ENCODE measurements around the gene DDX28. TPM values are rescaled to one million over a fixed set of nuclear protein-coding genes. Genes with fewer than 3 reads are reported as not detected.
"Not testable (repeated sequence)": the region's sequence is repeated elsewhere in the genome, so short reads cannot be mapped to it uniquely, and the experiment has no call there.

DDX28 gene
- total and polyA plus RNA-seq, 4 donors, result 3.6 to 5.3 (median 4.6) TPM

DNA sequence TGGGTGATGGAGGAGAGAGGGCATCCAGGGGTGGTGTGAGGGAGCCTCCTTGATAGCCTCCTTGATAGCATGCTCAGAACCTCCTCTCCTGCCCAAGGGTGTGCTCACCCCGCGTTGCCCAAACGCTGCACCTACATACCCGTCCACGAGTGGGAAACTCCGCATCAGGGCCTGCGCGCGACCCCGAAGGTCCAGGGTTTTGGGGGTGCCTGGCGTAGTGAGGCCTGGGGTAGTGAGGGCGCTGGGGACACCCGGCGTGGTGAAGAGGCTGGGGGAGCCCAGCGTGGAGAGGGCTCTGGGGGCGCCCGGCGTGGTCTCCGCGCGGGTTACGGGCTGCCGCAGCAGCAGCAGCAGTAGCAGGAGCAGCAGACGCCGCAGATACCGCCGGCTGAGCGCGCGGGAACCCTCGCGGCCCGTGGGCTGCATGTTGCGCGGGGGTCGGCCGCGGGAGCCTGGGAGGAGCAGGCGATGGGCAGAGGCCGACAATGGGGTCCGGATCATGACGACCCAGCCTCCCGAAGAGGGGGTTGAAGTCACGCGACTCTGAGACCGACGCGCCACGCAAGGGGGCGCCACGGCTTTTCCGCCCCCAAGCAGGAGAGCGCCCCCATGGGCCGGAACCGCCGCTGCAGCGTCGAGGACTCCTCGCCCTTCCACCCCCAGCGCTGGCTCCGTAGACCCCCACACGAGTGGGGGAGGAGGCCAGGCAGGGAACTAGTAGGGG is 42.9 kb downstream of the DDX28 start, which contains the start of gene DPEP3:
TSS of gene DPEP3 (minus strand) at position 545 of the 724 bp plus-strand sequence. CDS start at position 426, 119 bp downstream.
- no peaks in the 10 kb centered on the region for H3K36me3 ChIP-seq (ENCODE audit: control insufficient read depth in 1 of 2, insufficient read depth in 2 of 2, low read length in 1 of 2)
- ATAC-seq (ENCODE audit: low FRiP score), result no peak
- 54% methylated on average over 54 to 62 of the region's 62 CpGs for WGBS, 2 donors
- H3K27me3 ChIP-seq (ENCODE audit: control insufficient read depth in 1 of 2, insufficient read depth in 2 of 2, low read length in 1 of 2), result no peaks in the 10 kb centered on the region
- no peak within 1 kb of the TSS for H3K4me3 ChIP-seq (ENCODE audit: low read length in 2 of 2)
- no peak for DNase-seq
- no peaks in the 10 kb centered on the region for H3K4me1 ChIP-seq (ENCODE audit: control insufficient read depth in 1 of 2, insufficient read depth in 2 of 2, low read length in 2 of 2)
- no peak within 1 kb of the TSS for H3K27ac ChIP-seq (ENCODE audit: low read depth in 1 of 2, low read length in 2 of 2)
- H3K9me3 ChIP-seq (ENCODE audit: control insufficient read depth, low read length), result no peaks in the 10 kb centered on the region
- intact Hi-C loops (cut with DNase I), result no loop called here

DNA sequence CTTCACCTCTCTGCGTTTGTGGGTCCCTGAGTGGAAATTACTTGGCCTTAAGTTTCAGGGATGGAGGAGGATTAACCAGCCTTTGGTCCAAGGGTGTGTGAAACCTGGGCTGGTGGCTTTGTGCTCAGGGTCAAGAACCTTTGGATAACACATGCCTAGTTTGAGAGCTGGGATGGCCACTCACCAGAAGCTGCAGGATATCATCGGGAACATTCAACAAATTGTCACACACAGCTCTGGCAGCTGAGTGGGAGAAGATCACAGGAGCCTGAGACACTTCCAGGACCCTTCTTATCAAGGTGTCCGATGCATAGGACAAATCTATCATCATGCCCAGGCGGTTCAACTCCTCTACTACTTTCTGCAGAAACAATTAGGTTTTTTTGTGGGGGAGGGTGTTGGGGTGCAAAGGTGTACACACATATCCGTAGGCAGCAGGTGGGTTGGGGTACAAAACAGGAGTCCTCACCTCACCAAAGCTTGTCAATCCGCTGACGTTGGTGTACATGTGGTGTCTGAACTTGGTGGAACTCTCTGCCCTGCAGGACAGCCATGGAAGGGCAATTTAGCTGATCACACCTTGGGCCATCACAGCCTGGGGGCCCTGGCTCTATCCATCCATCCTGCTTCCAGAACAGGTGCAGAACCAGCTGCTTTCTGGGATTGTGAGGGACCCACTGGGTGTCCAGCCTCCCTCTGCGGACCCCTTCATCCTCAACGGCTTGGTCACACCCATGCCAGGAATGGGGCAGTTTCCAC is 45.4 kb downstream of the DDX28 start:
- H3K27ac ChIP-seq (ENCODE audit: low read depth in 1 of 2, low read length in 2 of 2), result no peak overlapping the region
- ATAC-seq (ENCODE audit: low FRiP score) (no peak), DNase-seq (no peak)
- no peaks in the 10 kb centered on the region for H3K36me3 ChIP-seq (ENCODE audit: control insufficient read depth in 1 of 2, insufficient read depth in 2 of 2, low read length in 1 of 2)
- WGBS, 2 donors, result 86% methylated on average over 9 of the region's 9 CpGs
- no peaks in the 10 kb centered on the region for H3K4me1 ChIP-seq (ENCODE audit: control insufficient read depth in 1 of 2, insufficient read depth in 2 of 2, low read length in 2 of 2)
- H3K27me3 ChIP-seq (ENCODE audit: control insufficient read depth in 1 of 2, insufficient read depth in 2 of 2, low read length in 1 of 2), result no peaks in the 10 kb centered on the region
- H3K9me3 ChIP-seq (ENCODE audit: control insufficient read depth, low read length), result no peaks in the 10 kb centered on the region
- H3K4me3 ChIP-seq (ENCODE audit: low read length in 2 of 2), result no peak overlapping the region
- intact Hi-C loops (cut with DNase I), result no loop called here

DNA sequence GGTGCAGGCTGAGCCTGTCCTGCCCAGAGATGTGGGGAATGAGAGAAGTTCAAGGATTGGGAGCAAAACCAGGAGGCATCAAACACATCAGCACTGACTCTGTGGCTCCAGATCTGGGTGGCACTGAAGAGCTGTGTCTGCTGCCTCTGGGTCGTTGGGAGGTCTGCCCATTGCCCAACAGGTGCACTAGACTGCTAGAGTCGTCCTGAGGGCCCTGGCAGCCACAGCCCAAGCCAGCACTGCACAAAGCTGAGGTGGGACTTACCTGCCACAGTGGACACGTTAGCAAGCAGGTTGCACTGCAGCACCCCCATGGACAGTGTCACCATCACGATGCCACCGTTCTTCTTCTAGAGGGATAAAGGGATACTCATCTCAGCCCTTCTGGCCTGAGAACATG is 46.0 kb downstream of the DDX28 start:
- Histone ChIP-seq H3K4me3 (ENCODE audit: low read length in 2 of 2) (no peak overlapping the region), H3K27me3 (ENCODE audit: control insufficient read depth in 1 of 2, insufficient read depth in 2 of 2, low read length in 1 of 2) (no peaks in the 10 kb centered on the region), H3K4me1 (ENCODE audit: control insufficient read depth in 1 of 2, insufficient read depth in 2 of 2, low read length in 2 of 2) (no peaks in the 10 kb centered on the region), H3K36me3 (ENCODE audit: control insufficient read depth in 1 of 2, insufficient read depth in 2 of 2, low read length in 1 of 2) (no peaks in the 10 kb centered on the region), H3K27ac (ENCODE audit: low read depth in 1 of 2, low read length in 2 of 2) (no peak overlapping the region), H3K9me3 (ENCODE audit: control insufficient read depth, low read length) (no peaks in the 10 kb centered on the region)
- intact Hi-C loops (cut with DNase I), result no loop called here
- DNase-seq (no peak), ATAC-seq (ENCODE audit: low FRiP score) (no peak)
- WGBS, 2 donors, result 70 to 73% methylated on average over 5 of the region's 5 CpGs

DNA sequence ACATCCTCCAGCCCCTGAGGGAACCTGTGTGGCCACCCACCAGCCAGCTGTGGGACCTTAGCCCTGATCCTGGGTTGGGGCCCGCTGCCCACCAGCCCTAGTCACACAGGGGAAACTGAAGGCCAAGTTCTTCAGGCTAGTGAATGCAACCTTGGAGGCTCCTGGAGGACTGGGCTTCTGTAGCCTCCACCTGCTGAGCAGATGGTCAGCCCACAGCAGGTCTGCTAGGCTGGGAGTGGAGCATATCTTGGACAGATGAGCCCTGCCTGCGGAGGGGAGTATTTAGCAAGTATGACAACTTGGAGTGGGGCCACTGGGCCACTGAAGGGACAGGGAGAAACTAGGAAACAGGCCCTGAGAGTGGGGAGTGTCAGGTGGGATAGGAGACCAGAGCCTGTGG is 46.8 kb downstream of the DDX28 start:
- no peaks in the 10 kb centered on the region for H3K4me1 ChIP-seq (ENCODE audit: control insufficient read depth in 1 of 2, insufficient read depth in 2 of 2, low read length in 2 of 2)
- H3K27me3 ChIP-seq (ENCODE audit: control insufficient read depth in 1 of 2, insufficient read depth in 2 of 2, low read length in 1 of 2), result no peaks in the 10 kb centered on the region
- WGBS, 2 donors, result 92 to 96% methylated on average over 2 of the region's 2 CpGs
- H3K27ac ChIP-seq (ENCODE audit: low read depth in 1 of 2, low read length in 2 of 2), result no peak overlapping the region
- ATAC-seq (ENCODE audit: low FRiP score) (no peak), DNase-seq (no peak)
- no peaks in the 10 kb centered on the region for H3K9me3 ChIP-seq (ENCODE audit: control insufficient read depth, low read length)
- H3K4me3 ChIP-seq (ENCODE audit: low read length in 2 of 2), result no peak overlapping the region
- H3K36me3 ChIP-seq (ENCODE audit: control insufficient read depth in 1 of 2, insufficient read depth in 2 of 2, low read length in 1 of 2), result no peaks in the 10 kb centered on the region
- intact Hi-C loops (cut with DNase I), result no loop called here

DNA sequence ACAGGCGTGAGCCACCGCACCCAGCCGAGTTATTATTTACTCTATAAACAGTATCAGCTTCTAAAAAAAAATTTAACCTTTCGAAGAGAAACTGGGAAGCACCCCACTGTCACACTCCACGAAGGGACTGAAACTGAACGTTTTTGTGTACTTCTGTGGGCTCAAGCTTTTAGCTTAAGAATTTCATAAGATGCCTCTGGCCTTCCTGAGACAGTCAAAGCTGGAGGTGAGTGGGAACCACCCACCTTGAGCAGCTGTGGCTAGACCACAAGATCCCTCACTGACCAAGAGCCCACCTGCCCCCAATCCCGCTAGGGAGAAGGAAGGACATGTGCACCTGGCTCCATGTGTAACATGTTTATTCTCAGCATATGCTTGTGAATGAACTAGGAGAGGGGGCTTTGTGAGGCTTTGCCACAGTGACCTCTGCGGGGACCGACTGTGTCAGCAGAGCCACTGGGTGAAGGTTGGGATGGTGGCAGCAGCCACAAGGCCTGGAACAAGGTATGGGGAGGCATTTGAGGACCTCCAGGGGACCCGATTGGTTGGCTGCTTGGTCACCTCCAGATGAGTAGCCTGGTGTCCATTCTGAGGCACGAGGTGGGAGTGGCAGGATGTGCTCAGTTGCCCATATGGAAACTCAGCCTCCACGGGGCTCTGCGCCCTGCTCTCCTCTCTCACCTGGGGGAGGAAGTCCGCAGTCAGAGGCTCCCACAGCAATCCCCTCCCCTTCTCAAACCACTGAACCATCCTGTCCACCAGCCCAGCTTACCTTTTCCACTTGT is 47.5 kb downstream of the DDX28 start:
- Histone ChIP-seq H3K27ac (ENCODE audit: low read depth in 1 of 2, low read length in 2 of 2) (no peak overlapping the region), H3K4me1 (ENCODE audit: control insufficient read depth in 1 of 2, insufficient read depth in 2 of 2, low read length in 2 of 2) (no peaks in the 10 kb centered on the region), H3K4me3 (ENCODE audit: low read length in 2 of 2) (no peak overlapping the region), H3K36me3 (ENCODE audit: control insufficient read depth in 1 of 2, insufficient read depth in 2 of 2, low read length in 1 of 2) (no peaks in the 10 kb centered on the region), H3K9me3 (ENCODE audit: control insufficient read depth, low read length) (no peaks in the 10 kb centered on the region), H3K27me3 (ENCODE audit: control insufficient read depth in 1 of 2, insufficient read depth in 2 of 2, low read length in 1 of 2) (no peaks in the 10 kb centered on the region)
- WGBS, 2 donors, result 76 to 82% methylated on average over 14 of the region's 14 CpGs
- DNase-seq (no peak), ATAC-seq (ENCODE audit: low FRiP score) (no peak)
- intact Hi-C loops (cut with DNase I), result no loop called here

DNA sequence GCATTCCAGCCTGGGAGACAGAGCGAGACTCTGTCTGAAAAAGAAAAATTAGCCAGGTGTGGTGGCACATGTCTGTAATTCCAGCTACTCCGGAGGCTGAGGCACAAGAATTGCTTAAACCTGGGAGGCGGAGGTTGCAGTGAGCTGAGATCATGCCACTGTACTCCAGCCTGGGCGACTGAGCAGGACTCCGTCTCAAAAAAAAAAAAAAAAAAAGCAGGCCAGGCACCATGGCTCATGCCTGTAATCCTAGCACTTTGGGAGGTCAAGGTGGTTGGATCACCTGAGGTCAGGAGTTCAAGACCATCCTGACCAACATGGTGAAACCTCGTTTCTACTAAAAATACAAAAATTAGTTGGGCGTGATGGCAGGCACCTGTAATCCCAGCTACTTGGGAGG is 50.7 kb downstream of the DDX28 start:
- H3K27ac ChIP-seq (ENCODE audit: low read depth in 1 of 2, low read length in 2 of 2); H3K4me3 ChIP-seq (ENCODE audit: low read length in 2 of 2); DNase-seq; H3K36me3 ChIP-seq (ENCODE audit: control insufficient read depth in 1 of 2, insufficient read depth in 2 of 2, low read length in 1 of 2); H3K4me1 ChIP-seq (ENCODE audit: control insufficient read depth in 1 of 2, insufficient read depth in 2 of 2, low read length in 2 of 2); intact Hi-C loops (cut with DNase I); H3K9me3 ChIP-seq (ENCODE audit: control insufficient read depth, low read length); ATAC-seq (ENCODE audit: low FRiP score); H3K27me3 ChIP-seq (ENCODE audit: control insufficient read depth in 1 of 2, insufficient read depth in 2 of 2, low read length in 1 of 2): not testable (repeated sequence)
- 89 to 91% methylated on average over 7 of the region's 7 CpGs for WGBS, 2 donors

DNA sequence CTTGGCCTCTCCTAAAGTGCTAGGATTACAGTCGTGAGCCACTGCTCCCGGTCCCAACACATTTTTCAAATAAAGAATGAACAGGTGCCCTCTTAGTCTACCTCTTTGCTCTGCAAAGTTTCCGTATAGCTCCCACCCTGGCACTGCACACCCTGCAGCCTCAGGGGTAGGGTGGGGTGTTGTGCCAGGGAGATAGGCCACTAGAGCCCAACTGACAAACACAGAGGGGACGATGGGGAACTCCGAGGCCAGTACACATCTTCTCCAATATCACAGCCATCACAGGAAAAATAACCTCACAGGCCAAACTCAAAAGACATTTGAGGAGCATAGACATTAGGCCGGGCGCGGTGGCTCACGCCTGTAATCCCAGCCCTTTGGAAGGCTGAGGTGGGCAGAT is 51.9 kb downstream of the DDX28 start:
- Histone ChIP-seq H3K27ac (ENCODE audit: low read depth in 1 of 2, low read length in 2 of 2) (no peak overlapping the region), H3K4me3 (ENCODE audit: low read length in 2 of 2) (no peak overlapping the region), H3K4me1 (ENCODE audit: control insufficient read depth in 1 of 2, insufficient read depth in 2 of 2, low read length in 2 of 2) (no peaks in the 10 kb centered on the region), H3K27me3 (ENCODE audit: control insufficient read depth in 1 of 2, insufficient read depth in 2 of 2, low read length in 1 of 2) (no peaks in the 10 kb centered on the region), H3K36me3 (ENCODE audit: control insufficient read depth in 1 of 2, insufficient read depth in 2 of 2, low read length in 1 of 2) (no peaks in the 10 kb centered on the region), H3K9me3 (ENCODE audit: control insufficient read depth, low read length) (no peaks in the 10 kb centered on the region)
- intact Hi-C loops (cut with DNase I), result no loop called here
- no peak for DNase-seq
- WGBS, 2 donors, result 92 to 93% methylated on average over 9 of the region's 9 CpGs
- no peak for ATAC-seq (ENCODE audit: low FRiP score)

Measured in aorta (tissue), 5 donors.